Stimulated activated CD4-positive, alpha-beta T cell treated with anti-CD3 and anti-CD28 coated beads, Interleukin-4, amount 100 ng/mL, for 1 hour (primary cell): ENCODE results near the gene PPM1F.
"Not testable (repeated sequence)": the region's sequence is repeated elsewhere in the genome, so short reads cannot be mapped to it uniquely, and the experiment has no call there.

Source experiments
- DNase-seq: peaks from one replicate; pipeline ENCODE4 v3.0.0-alpha.2; 2020

The PPM1F gene

DNA sequence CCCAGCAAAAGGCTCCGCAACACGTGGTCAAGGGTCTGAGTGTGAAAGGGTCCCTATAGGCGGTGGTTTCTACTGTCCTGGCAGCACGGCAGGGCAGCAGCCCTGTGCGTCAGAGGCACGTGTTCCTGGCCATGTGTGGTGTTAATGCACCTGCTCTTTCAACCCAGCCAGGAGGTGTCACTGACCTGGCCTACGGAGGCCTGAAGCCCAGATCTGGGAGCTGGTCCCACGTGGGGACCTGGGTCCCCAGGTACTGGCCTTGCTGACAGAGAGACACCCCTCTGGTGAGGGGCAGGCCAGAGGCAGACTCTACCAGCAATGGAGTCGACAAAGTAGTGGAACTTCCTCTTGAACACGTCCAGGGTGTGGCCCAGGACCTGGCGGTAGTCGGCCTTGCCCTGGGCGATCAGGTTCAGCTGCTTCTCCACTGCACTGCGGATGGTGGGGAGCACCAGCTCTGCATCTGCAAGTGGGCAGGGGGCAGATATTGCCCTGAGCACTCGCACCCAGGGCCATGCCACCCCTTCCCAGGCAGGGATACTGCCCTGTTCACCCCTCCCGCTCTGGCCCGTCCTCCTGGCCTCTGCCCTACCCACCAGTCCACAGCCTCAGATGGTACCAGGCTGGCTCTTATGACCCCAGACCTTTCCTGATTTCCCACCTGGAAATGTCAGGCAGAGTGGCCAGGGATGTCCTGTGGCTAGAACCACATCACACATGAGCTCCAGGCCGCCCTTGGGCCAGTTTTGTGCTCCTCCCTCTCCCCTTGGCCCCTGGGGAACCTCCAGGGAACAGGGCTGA, 6.8 kb upstream of the PPM1F start:
- DNase-seq, result no peak

DNA sequence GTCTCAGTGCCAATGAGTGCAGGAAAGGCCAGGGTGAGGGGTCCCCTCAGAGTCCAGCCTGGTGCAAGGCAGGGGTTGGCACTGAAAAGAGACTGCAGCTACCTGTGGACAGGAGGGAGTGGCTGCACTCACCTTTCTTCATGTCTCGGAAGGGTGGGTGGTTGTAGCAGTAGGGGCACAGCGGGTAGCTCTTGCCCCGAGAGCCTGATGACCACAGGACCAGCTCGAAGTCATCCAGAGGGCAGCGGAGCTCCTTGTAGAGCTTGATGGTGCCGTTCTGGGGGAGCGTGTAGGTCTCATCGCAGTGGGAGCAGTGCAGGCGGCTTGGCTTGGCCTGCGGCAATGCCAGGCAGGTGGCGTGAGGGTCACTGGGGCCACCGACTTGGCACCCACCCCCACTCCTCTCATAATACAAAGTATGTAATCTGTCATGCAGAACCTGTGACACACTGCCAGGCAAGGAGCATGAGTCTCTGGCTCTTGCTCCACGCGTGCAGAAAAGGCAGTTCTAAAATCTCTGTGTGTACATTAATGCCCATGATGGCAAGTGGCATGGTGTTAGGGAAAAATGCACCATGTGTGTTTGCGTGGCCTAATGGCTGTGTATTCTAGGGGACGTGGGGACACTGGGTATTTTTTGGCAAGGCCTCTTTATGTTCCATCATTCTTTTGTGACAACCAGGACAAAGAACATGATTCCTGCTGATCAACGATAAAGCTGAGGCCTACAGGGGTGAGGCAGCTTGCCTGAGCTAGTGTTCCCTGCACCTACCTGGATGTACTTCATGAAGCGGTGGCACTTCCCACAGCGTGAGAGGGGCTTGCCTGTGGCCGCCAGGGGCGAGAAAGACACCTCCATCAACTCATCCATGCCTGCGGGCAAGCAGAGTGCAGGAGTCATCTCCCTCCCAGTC, 6.0 kb upstream of the PPM1F start:
- DNase-seq, result no peak

GRCh38 chr22:21951931-21952465, 650 bp downstream of the PPM1F start:
- DNase-seq, result peak; percentile 21

DNA sequence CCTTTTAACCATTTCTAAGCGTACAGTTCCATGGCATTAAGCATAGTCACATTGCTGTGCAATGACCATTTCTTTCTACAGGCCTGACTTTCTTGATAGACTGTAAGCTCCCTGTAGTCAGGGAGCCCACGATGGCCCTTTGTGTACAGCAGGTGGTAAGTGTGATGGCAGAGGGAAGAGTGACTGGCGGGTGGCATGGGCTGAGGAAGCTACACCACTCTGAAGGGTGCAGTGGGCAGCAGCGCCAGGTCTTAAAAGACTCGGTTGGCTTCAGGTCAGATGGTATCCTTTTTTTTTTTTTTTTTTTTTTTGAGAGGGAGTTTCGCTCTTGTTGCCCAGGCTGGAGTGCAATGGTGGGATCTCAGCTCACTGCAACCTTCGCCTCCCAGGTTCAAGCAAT, 1.6 kb downstream of the PPM1F start:
- DNase-seq, result no peak

DNA sequence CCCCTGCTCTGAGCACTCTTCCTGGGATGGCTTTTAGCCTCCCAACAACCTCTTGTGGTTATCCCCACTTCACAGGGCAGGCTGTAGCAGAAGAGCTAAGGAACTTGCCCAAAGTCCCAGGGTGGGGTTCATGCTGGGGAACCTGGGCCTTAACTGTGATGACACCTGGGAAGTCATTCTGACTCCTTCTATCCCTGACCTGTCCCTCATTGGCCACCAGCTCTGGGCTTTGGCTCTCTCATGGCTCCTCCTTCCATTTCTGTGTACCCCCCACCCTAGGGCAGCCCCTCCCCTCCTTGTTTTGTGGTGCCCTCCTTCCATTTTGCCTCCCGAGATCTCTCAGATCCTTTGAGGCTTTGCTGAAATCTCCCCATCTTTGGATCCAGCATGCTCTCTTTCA, 2.7 kb downstream of the PPM1F start:
- DNase-seq, result no peak

- no peak for DNase-seq
Observed at GRCh38 chr22:21949569-21949918, 3.1 kb downstream of the PPM1F start.

GRCh38 chr22:21948824-21949568, 3.7 kb downstream of the PPM1F start:
- DNase-seq, result no peak

DNA sequence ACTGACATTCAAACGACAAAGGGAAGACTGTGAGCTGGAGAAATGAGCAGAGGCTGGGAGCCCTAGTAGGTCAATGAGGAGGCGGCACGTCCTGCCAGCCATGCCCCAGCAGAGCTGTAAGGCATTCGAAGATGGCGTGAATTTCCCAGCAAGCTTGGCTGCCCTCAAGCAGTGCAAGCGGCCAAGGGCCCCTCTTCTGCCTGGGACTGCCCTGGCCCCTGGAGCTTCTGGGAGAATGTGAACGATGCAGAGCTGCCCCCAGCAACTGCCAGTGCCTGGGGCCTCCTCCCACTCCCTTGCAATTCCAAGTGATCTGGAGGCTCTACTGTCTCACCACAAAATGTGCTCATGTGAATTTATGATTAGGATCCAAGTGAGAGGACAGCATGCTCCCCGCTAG, 4.3 kb downstream of the PPM1F start:
- DNase-seq, result no peak

- no peak for DNase-seq
Observed at GRCh38 chr22:21947040-21948014, 5.3 kb downstream of the PPM1F start.

DNA sequence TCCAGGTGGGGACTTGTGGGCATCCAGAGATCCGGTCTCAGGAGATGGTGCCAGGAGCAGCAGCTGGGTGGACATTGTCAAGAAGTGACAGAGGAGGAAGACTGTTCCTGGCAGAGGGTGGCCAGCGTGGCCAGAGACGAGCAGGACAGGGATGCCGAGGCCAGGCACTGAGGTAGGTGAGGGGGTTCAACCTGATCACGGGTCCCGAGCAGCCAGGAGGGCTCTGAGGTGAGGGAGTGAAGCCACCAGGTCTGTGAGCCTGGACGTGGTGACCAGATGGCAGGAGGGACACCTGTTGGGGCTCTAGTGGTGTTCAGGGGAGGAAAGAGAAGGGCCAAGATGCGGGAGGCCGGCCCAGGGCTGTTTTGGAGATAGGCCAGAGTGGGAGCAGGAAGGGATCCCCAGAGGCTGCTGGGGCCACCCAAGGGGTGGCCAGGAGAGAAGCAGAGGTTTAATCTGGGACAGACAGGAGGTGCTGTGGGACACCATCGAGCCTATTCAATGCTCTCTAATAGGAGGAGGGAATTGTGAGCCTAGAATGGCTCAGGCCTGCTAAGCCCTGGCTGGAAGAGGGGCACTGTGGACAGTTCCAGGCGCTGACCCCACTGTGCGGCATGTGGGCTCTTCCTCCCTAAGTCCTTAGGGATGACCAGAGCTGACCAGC, 6.3 kb downstream of the PPM1F start:
- DNase-seq, result no peak

DNA sequence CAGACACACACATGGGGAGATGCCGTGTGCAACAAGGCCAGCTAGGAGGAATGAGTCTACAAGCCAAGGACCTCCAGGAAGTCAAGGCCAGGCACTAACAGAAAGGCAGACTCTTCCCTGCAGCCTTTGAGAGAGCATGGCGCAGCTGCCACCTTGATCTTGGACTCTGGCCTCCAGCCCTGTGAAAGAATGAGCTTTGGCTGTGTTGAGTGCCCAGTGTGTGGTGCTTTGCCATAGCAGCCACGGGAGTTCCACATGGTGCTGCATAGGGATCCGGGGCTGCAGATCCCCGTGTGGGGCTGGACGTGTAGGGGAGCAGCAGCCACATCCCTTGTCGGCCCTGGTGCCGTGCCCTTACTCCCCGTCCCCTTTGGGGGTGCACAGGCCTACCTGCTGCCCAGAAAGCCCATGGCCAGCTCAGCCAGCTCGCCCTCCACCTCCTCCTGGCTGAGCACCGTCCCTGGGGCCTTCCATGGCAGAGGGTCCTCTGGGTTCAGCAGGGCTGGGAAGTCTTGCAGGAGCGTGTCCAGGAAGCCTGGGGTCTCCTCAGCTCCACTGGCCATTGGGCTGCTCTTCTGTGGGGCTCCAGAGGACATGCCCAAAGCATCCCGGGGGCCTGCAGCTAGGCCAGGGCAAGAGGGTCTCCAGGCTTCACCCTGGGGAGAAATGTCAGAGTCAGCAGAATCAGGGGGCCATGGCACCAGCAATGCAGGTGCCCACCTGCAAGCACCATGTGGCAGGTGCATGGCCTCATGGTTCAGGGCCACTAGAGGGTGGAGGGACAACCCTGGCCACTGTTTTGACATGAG, 7.0 kb downstream of the PPM1F start:
- no peak for DNase-seq

- DNase-seq, result no peak
Observed at GRCh38 chr22:21944871-21945270, 7.8 kb downstream of the PPM1F start.

GRCh38 chr22:21943571-21944448, 8.8 kb downstream of the PPM1F start:
- no peak for DNase-seq

- no peak for DNase-seq
Observed at GRCh38 chr22:21942407-21943343, 10.0 kb downstream of the PPM1F start.

- no peak for DNase-seq
Observed at GRCh38 chr22:21941921-21942320, 10.7 kb downstream of the PPM1F start.

DNA sequence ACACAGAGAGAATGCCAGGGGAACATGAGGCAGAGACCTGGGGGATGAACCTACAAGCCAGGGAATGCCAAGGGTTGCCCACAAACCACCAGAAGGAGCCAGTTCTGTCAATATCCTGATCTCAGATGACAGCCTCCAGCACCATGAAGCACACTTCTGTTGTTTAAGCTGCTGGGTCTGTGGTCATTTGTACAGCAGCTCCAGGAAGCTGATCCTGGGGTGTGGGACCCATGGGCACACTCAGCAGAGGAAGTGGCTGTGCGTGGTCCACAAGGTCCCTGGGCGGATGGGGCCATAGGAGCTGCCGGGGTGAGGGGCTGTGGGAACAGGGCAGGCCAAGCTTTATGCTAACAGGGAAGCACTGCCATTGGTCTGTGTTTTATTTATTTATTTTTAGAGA, 12.1 kb downstream of the PPM1F start:
- DNase-seq, result no peak

DNA sequence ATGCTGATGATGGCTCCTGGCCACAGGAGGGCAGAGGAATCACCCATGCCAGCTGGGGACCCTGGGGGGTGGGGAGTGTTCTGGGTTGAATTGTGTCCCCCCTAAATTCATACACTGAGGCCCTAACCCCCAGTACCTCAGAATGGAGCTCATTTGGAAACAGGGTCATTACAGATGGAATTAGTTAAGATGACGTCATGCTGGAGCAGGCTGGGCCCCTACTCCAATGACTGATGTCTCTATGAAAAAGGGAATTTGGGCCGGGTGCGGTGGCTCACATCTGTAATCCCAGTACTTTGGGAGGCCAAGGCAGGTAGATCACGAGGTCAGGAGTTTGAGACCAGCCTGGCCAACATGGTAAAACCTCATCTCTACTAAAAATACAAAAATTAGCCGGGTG, 12.7 kb downstream of the PPM1F start:
- DNase-seq, result not testable (repeated sequence)

DNA sequence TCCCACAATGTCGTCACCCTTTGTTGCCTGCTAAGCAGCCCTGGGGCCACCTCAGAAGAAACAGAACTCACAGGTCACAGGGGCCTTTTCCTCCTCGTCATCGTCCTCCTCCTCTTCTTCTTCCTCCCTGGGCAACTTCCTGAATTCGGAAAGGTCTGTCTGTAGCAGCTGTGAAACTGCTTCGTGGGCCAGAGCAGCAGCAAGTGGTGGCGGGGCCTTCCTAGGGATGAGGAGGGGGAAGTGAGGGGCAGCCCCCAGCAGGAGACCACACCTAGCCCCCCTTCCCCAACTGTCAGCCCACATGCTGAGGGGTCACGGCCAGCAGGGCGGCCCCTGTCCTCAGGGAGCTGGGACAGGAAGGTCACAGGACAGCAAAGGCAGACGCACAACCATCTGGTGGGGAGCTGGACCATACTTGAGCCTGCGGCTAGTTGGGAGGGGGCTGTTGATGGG, 13.2 kb downstream of the PPM1F start:
- DNase-seq, result no peak
